Naive thymus-derived CD8-positive, alpha-beta T cell (primary cell): Measurements from ENCODE around the gene PRL. TPM values are rescaled to one million over a fixed set of nuclear protein-coding genes. Genes with fewer than 3 reads are reported as not detected.

Source experiments
- ATAC-seq, 2 donors: fragments of 150-1000 bp; cut with Tn5 transposase in 1 of 2; sonication (Bioruptor Pico), chemical (Tn5 transposase) in 1 of 2; 1 replicate in 1 of 2; 2 replicates in 1 of 2; pipeline ENCODE4 v1.10.0; 2021; ENCODE audit warnings: mild to moderate bottlenecking in 2 of 2, moderate library complexity in 2 of 2
- POLR2A ChIA-PET: fragments of 350-600 bp; sonication (Branson Sonifier 250); formaldehyde crosslinking; loops from one replicate; lab custom pipeline; 2021; ENCODE audit warnings: antibody characterized with exemption; lab: Charles Lee
- DNase-seq, 10 donors: peaks; one replicate each; pipeline versions ENCODE4 v3.0.0 to v3.0.0-alpha.2; 2020 to 2022
- H3K27ac Mint-ChIP-seq, 10 donors: one replicate each; pipeline ENCODE4 v1.8.0; 2020 to 2022; ENCODE audit warnings: mild to moderate bottlenecking in 10 of 10, mixed read lengths in 10 of 10, moderate library complexity in 4 of 10, inconsistent platforms in 1 of 10
- H3K27me3 Mint-ChIP-seq, 5 donors: one replicate each; pipeline ENCODE4 v1.8.0; 2021 to 2022; ENCODE audit warnings: mixed read lengths in 5 of 5
- H3K36me3 Mint-ChIP-seq, 3 donors: one replicate each; pipeline ENCODE4 v1.8.0; 2020 to 2022; ENCODE audit warnings: mixed read lengths in 3 of 3, mild to moderate bottlenecking in 2 of 3, inconsistent platforms in 1 of 3
- H3K4me1 Mint-ChIP-seq, 4 donors: one replicate each; pipeline ENCODE4 v1.8.0; 2021 to 2022; ENCODE audit warnings: mixed read lengths in 4 of 4
- H3K4me3 Mint-ChIP-seq, 10 donors: one replicate each; pipeline ENCODE4 v1.8.0; 2020 to 2022; ENCODE audit warnings: mild to moderate bottlenecking in 10 of 10, mixed read lengths in 10 of 10, moderate library complexity in 6 of 10, inconsistent platforms in 1 of 10
- H3K9me3 Mint-ChIP-seq, 9 donors: one replicate each; pipeline ENCODE4 v1.8.0; 2020 to 2022; ENCODE audit warnings: mixed read lengths in 9 of 9, mild to moderate bottlenecking in 3 of 9, inconsistent platforms in 1 of 9, moderate library complexity in 1 of 9
- polyA plus RNA-seq, 3 donors: library from polyadenylated mRNA; unstranded; fragments of 300-500 nt; fragmentation: Illumina TruSeq; gene quantifications; one replicate each; pipeline ENCODE4 v1.2.3, GENCODE V29; 2021
- total RNA-seq, 8 experiments: library from RNA in 2 of 8; stranded (reverse) in 2 of 8; gene quantifications; one replicate each; pipeline ENCODE4 v1.2.3 and lab custom pipeline; 2021 to 2026

PRL gene
- total and polyA plus RNA-seq, 5 experiments from 2014 or later: 0.30 to 2.6 (median 2.0) TPM

- Mint-ChIP-seq H3K36me3 (no peaks in the 10 kb centered on the region), H3K4me3 (no peak overlapping the region), H3K27ac (no peak overlapping the region), H3K27me3 (peaks cover 0 to 9% (median 0%) of the 10 kb centered on the region in 5 donors), H3K9me3 (peaks cover 5 to 35% (median 19%) of the 10 kb centered on the region in 9 donors), H3K4me1 (no peaks in the 10 kb centered on the region)
- POLR2A ChIA-PET: no interaction called here
- DNase-seq (no peak), ATAC-seq (no peak)
These were observed 56.8 kb downstream of the PRL start for GRCh38 chr6:22240025-22240424.

- Mint-ChIP-seq H3K36me3 (no peaks in the 10 kb centered on the region), H3K27me3 (peaks cover 0 to 9% (median 0%) of the 10 kb centered on the region in 5 donors), H3K27ac (no peak overlapping the region), H3K4me3 (no peak overlapping the region), H3K9me3 (peaks cover 5 to 35% (median 19%) of the 10 kb centered on the region in 9 donors), H3K4me1 (no peaks in the 10 kb centered on the region)
- POLR2A ChIA-PET: no interaction called here
- ATAC-seq: no peak
- DNase-seq: no peak
These were observed 57.4 kb downstream of the PRL start for GRCh38 chr6:22239261-22239921.

DNA sequence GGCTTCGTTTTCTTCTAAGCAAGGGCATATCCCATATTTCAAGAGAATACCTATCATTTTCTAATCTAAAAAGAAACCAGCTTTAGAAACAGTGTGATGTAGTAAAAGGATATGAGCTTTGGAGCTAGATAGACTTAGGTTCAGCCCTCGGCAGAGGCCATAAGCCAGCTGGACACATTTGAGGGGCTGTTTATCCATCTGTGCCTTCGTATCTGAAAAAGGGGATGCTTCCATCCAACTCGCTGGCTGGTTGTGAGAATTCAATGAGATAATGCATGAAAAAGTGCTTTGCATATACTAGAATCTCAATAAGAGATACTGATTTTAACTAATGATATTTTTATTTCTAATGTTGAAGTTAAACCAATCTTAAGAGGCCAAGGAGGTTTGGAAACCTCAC lies 58.0 kb downstream of the PRL start:
- ATAC-seq: no peak
- Mint-ChIP-seq H3K9me3 (peaks cover 5 to 35% (median 15%) of the 10 kb centered on the region in 9 donors), H3K27me3 (peaks cover 0 to 9% (median 0%) of the 10 kb centered on the region in 5 donors), H3K36me3 (no peaks in the 10 kb centered on the region), H3K4me1 (no peaks in the 10 kb centered on the region), H3K4me3 (no peak overlapping the region), H3K27ac (no peak overlapping the region)
- POLR2A ChIA-PET: no interaction called here
- no peak for DNase-seq

GRCh38 chr6:22237526-22237925 lies 59.3 kb downstream of the PRL start:
- Mint-ChIP-seq H3K4me1 (no peaks in the 10 kb centered on the region), H3K4me3 (no peak overlapping the region), H3K27me3 (peaks cover 0 to 9% (median 0%) of the 10 kb centered on the region in 5 donors), H3K27ac (no peak overlapping the region), H3K9me3 (peaks cover 2 to 27% (median 7%) of the 10 kb centered on the region in 9 donors), H3K36me3 (no peaks in the 10 kb centered on the region)
- POLR2A ChIA-PET: no interaction called here
- no peak for ATAC-seq
- DNase-seq: no peak
